PC-3 (cell line): Measurements from ENCODE around the gene CFAP47. TPM values are rescaled to one million over a fixed set of nuclear protein-coding genes. Genes with fewer than 3 reads are reported as not detected.

Experiments
- ATAC-seq: fragments of 200-7000 bp; cut with Tn5 transposase; 2 replicates; pipeline ENCODE4 v1.9.1; 2020; ENCODE audit warnings: mild to moderate bottlenecking, moderate library complexity
- BruUV-seq: library from RNA; stranded (reverse); fragments of 400-500 nt; replicated peaks from 2 replicates; lab custom pipeline; 2021; lab: Mats Ljungman, UMichigan
- CTCF ChIA-PET: fragments of 300-600 bp; sonication (Branson Sonifier 250); formaldehyde crosslinking; loops from one replicate; lab custom pipeline; 2022; ENCODE audit warnings: antibody characterized with exemption; lab: Charles Lee
- POLR2A ChIA-PET: fragments of 300-600 bp; sonication (Branson Sonifier 250); formaldehyde crosslinking; loops from one replicate; lab custom pipeline; 2022; ENCODE audit warnings: antibody characterized with exemption; ENCODE audit not compliant: unreplicated experiment; lab: Charles Lee
- DNase-seq: peaks from one replicate; pipeline ENCODE4 v3.0.0-alpha.2; 2015
- H2AFZ ChIP-seq: fragments of 300-600 bp; sonication (generic); 2 replicates; pipeline ENCODE4 v1.6.0; 2016; ENCODE audit warnings: antibody characterized with exemption, low read length
- H3F3A ChIP-seq: fragments of 300-600 bp; sonication (generic); one replicate; pipeline ENCODE4 v1.6.0; 2017; ENCODE audit warnings: antibody characterized with exemption, low read length, control low read depth, mild to moderate bottlenecking; ENCODE audit not compliant: unreplicated experiment
- H3K27ac ChIP-seq: fragments of 300-600 bp; sonication (generic); 2 replicates; pipeline ENCODE4 v1.5.1; 2016; ENCODE audit warnings: mild to moderate bottlenecking, low read length
- H3K27me3 ChIP-seq: fragments of 300-600 bp; sonication (generic); 2 replicates; pipeline ENCODE4 v1.6.1; 2016; ENCODE audit warnings: low read length, mixed read lengths
- H3K36me3 ChIP-seq: fragments of 300-600 bp; sonication (generic); 2 replicates; pipeline ENCODE4 v1.6.1; 2016; ENCODE audit warnings: low read depth, mixed run types, low read length, mixed read lengths
- H3K4me1 ChIP-seq: fragments of 300-600 bp; sonication (generic); 2 replicates; pipeline ENCODE4 v1.5.1; 2016; ENCODE audit warnings: low read length; ENCODE audit not compliant: insufficient read depth
- H3K4me2 ChIP-seq: fragments of 300-600 bp; sonication (generic); 2 replicates; pipeline ENCODE4 v1.6.0; 2016; ENCODE audit warnings: low read length
- H3K4me3 ChIP-seq: fragments of 300-600 bp; sonication (generic); 2 replicates; pipeline ENCODE4 v1.5.1; 2016; ENCODE audit warnings: mild to moderate bottlenecking, low read length, mixed read lengths
- H3K79me2 ChIP-seq: fragments of 300-600 bp; sonication (generic); 2 replicates; pipeline ENCODE4 v1.6.1; 2017; ENCODE audit warnings: low read length, mixed read lengths
- H3K9ac ChIP-seq: fragments of 300-600 bp; sonication (generic); 2 replicates; pipeline ENCODE4 v1.6.0; 2016; ENCODE audit warnings: mild to moderate bottlenecking, low read length
- H3K9me2 ChIP-seq: fragments of 300-600 bp; sonication (generic); replicated peaks from 2 replicates; pipeline ENCODE4 v1.6.1; 2016; ENCODE audit warnings: mixed run types, low read length, mixed read lengths
- H3K9me3 ChIP-seq: fragments of 300-600 bp; sonication (generic); 2 replicates; pipeline ENCODE4 v1.6.1; 2016; ENCODE audit warnings: low read length, mixed read lengths
- H4K20me1 ChIP-seq: fragments of 300-600 bp; sonication (generic); 2 replicates; pipeline ENCODE4 v1.6.1; 2016; ENCODE audit warnings: low read length, mixed read lengths
- CTCF ChIP-seq: fragments of 300-600 bp; sonication (generic); conservative IDR thresholded peaks from 2 replicates; pipeline ENCODE4 v1.5.1; 2017; ENCODE audit warnings: antibody characterized with exemption, low read depth, mild to moderate bottlenecking, low read length
- EZH2 ChIP-seq: fragments of 300-600 bp; sonication (generic); IDR thresholded peaks from one replicate; pipeline ENCODE4 v1.6.1; 2017; ENCODE audit warnings: antibody characterized with exemption, mild to moderate bottlenecking, low read length; ENCODE audit not compliant: unreplicated experiment
- EZH2phosphoT487 ChIP-seq: fragments of 300-600 bp; sonication (generic); IDR thresholded peaks from 2 replicates; pipeline ENCODE4 v1.6.1; 2018; ENCODE audit warnings: mild to moderate bottlenecking, antibody characterized with exemption, low read length, borderline replicate concordance
- intact Hi-C: fragments of 100-400 bp; cut with micrococcal nuclease; formaldehyde crosslinking; loops from 2 replicates; pipeline ENCODE4 v1.9.0; 2023
- total RNA-seq: library from RNA; depleted of rRNA; stranded (reverse); fragments of >200 nt; gene quantifications from 2 replicates; pipeline ENCODE4 v1.2.3, GENCODE V29; 2014

Gene CFAP47
- total RNA-seq, 1 experiment from 2014 or later: not detected

- Histone ChIP-seq H2AFZ (no peak overlapping the region), H3K4me1 (no peaks in the 10 kb centered on the region), H3K9me3 (no peaks in the 10 kb centered on the region), H3K79me2 (no peaks in the 10 kb centered on the region), H4K20me1 (no peaks in the 10 kb centered on the region), H3K4me2 (no peak overlapping the region), H3K9me2 (no peaks in the 10 kb centered on the region), H3K9ac (no peak overlapping the region), H3K27ac (no peak overlapping the region), H3K27me3 (no peaks in the 10 kb centered on the region), H3K36me3 (no peaks in the 10 kb centered on the region), H3K4me3 (no peak overlapping the region), H3F3A (no peaks in the 10 kb centered on the region)
- no TSS peak for BruUV-seq
- DNase-seq (no peak), ATAC-seq (no peak)
- CTCF ChIA-PET: no interaction called here
- intact Hi-C loops: no loop called here
- POLR2A ChIA-PET: no interaction called here
- TF ChIP-seq CTCF (no peak), EZH2 (no peak), EZH2phosphoT487 (no peak)
Measured at GRCh38 chrX:36102425-36102824, 182.9 kb downstream of the CFAP47 start.

DNA sequence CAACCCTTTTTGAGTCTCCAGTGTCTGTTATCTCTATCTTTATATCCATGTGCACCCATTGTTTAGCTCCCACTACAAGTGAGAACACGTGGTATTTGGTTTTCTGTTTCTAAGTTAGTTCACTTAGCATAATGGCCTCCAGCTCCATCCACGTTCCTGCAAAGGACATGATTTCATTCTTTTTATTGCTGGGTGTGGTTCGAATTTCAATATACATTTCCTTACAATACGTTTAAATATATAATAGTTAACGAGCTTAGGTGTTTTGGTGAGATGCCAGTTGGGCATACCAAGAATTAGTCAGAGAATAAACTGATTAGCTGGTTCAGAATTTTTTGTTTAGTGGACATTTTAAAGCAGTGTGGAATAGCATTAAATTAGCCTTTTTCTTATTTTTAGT lies 196.7 kb downstream of the CFAP47 start:
- no peak overlapping the region for H3K9ac ChIP-seq
- ATAC-seq: no peak
- no peak overlapping the region for H2AFZ ChIP-seq
- no peak overlapping the region for H3K4me3 ChIP-seq
- H3K36me3 ChIP-seq: no peaks in the 10 kb centered on the region
- no TSS peak for BruUV-seq
- intact Hi-C loops: no loop called here
- POLR2A ChIA-PET: no interaction called here
- H3F3A ChIP-seq: no peaks in the 10 kb centered on the region
- H3K9me2 ChIP-seq: no peaks in the 10 kb centered on the region
- H3K9me3 ChIP-seq: no peaks in the 10 kb centered on the region
- no peaks in the 10 kb centered on the region for H3K79me2 ChIP-seq
- CTCF ChIA-PET: no interaction called here
- no peaks in the 10 kb centered on the region for H3K27me3 ChIP-seq
- H3K4me1 ChIP-seq: no peaks in the 10 kb centered on the region
- H4K20me1 ChIP-seq: no peaks in the 10 kb centered on the region
- H3K4me2 ChIP-seq: no peak overlapping the region
- H3K27ac ChIP-seq: peak overlapping the region; percentile 12; the same call in 1 of the 2 replicates
- TF ChIP-seq EZH2phosphoT487 (no peak), EZH2 (no peak), CTCF (no peak)
- DNase-seq: peak; percentile 53

DNA sequence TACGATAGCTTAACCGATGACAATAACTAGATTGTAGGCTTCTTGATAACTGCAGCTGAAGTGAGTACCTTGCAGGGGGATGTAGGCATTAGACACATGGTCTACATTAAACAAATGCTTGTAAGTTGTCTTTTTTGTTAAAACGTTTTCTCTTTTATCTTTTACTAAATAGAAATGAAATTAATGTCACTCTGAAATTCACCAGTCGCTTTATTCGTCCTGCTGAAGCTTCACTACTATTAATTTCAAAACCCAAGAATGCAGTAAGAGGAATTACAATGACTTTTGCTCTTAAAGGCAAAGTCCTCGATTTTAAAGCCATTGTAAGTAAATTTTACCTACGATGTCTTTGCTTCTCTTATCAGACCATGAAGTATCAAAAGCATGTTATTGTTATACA lies 239.7 kb downstream of the CFAP47 start:
- no peak for DNase-seq
- Histone ChIP-seq H3K79me2 (no peaks in the 10 kb centered on the region), H3K4me3 (no peak overlapping the region), H3K27me3 (no peaks in the 10 kb centered on the region), H3K4me1 (no peaks in the 10 kb centered on the region), H3K9ac (no peak overlapping the region), H3K9me2 (no peaks in the 10 kb centered on the region), H3F3A (no peaks in the 10 kb centered on the region), H3K36me3 (no peaks in the 10 kb centered on the region), H3K27ac (no peak overlapping the region), H3K9me3 (no peaks in the 10 kb centered on the region), H2AFZ (no peak overlapping the region), H4K20me1 (no peaks in the 10 kb centered on the region), H3K4me2 (no peak overlapping the region)
- no TSS peak for BruUV-seq
- ChIA-PET POLR2A (no interaction called here), CTCF (no interaction called here)
- intact Hi-C loops: no loop called here
- no peak for TF ChIP-seq CTCF
- TF ChIP-seq EZH2phosphoT487: no peak
- no peak for TF ChIP-seq EZH2
- ATAC-seq: no peak
